Measurements from ENCODE around the gene SAMD9L. TPM values are rescaled to one million over a fixed set of nuclear protein-coding genes. Genes with fewer than 3 reads are reported as not detected.

Gene SAMD9L
- total RNA-seq, 1 experiment from 2014 or later, result not detected

- POLR2A ChIA-PET, result no interaction called here
- Histone ChIP-seq H3K36me3 (ENCODE audit: control insufficient read depth, insufficient read depth, low read length) (no peaks in the 10 kb centered on the region), H3K9me3 (0 out of 2 replicates have a peak, but pooled peaks cover under 1% of the 10 kb centered on the region), H3K27me3 (replicated peaks; ENCODE audit: control insufficient read depth, insufficient read depth, low read length) (no peaks in the 10 kb centered on the region), H3K4me3 (ENCODE audit: low read depth, low read length) (no peak overlapping the region), H3K4me1 (no peaks in the 10 kb centered on the region)
- peaks cover 4% of the 10 kb centered on the region for H3K36me3 Mint-ChIP-seq (ENCODE audit: insufficient read depth, unreplicated experiment)
- CTCF ChIA-PET, result interaction anchor here (1.0 to 2.2 kb wide), 2 partner anchors 50 to 54 kb away, joined by 6 to 12 read pairs; partner anchors contain the start of gene VPS50
- peak in 1 of 2 experiments; percentile 27 for DNase-seq
- peaks cover 3% of the 10 kb centered on the region for H3K9me3 Mint-ChIP-seq (ENCODE audit: unreplicated experiment)
- TF ChIP-seq CTCF (IDR thresholded peaks at IDR 0.05; ENCODE audit: insufficient read depth in 1 of 2, low read depth in 1 of 2, low read length in 1 of 2, severe bottlenecking in 1 of 2, unreplicated experiment in 1 of 2), result peak; percentile 38 to 60
- BruUV-seq (replicated peaks), result no TSS peak
- intact Hi-C loops (cut with micrococcal nuclease; ENCODE audit: unreplicated experiment), result loop anchor here (1.0 to 5.0 kb wide), 6 partner anchors 31 to 373 kb away; partner anchors contain the start of gene VPS50
- no peak overlapping the region for H3K27ac Mint-ChIP-seq (ENCODE audit: unreplicated experiment)
- no peak overlapping the region for H3K4me3 Mint-ChIP-seq (ENCODE audit: unreplicated experiment)
- peaks cover 7% of the 10 kb centered on the region for H3K27me3 Mint-ChIP-seq (ENCODE audit: insufficient read depth, unreplicated experiment)
- no peaks in the 10 kb centered on the region for H3K4me1 Mint-ChIP-seq (ENCODE audit: low read depth, unreplicated experiment)
Observed at GRCh38 chr7:93178213-93178612, 30.0 kb upstream of the SAMD9L start.

- intact Hi-C loops (cut with micrococcal nuclease; ENCODE audit: unreplicated experiment), result loop anchor here (5.0 kb wide), 1 partner anchor 195 kb away; no protein-coding TSS in a partner anchor
- peaks cover 14% of the 10 kb centered on the region for H3K9me3 Mint-ChIP-seq (ENCODE audit: unreplicated experiment)
- TF ChIP-seq CTCF (IDR thresholded peaks at IDR 0.05; ENCODE audit: insufficient read depth in 1 of 2, low read depth in 1 of 2, low read length in 1 of 2, severe bottlenecking in 1 of 2, unreplicated experiment in 1 of 2), result no peak
- Histone ChIP-seq H3K27me3 (replicated peaks; ENCODE audit: control insufficient read depth, insufficient read depth, low read length) (no peaks in the 10 kb centered on the region), H3K9me3 (peaks cover 10% of the 10 kb centered on the region), H3K4me3 (ENCODE audit: low read depth, low read length) (no peak overlapping the region), H3K4me1 (no peaks in the 10 kb centered on the region), H3K36me3 (ENCODE audit: control insufficient read depth, insufficient read depth, low read length) (no peaks in the 10 kb centered on the region)
- ChIA-PET CTCF (no interaction called here), POLR2A (no interaction called here)
- H3K27ac Mint-ChIP-seq (ENCODE audit: unreplicated experiment), result no peak overlapping the region
- no peak for DNase-seq
- H3K4me1 Mint-ChIP-seq (ENCODE audit: low read depth, unreplicated experiment), result no peaks in the 10 kb centered on the region
- no peak overlapping the region for H3K4me3 Mint-ChIP-seq (ENCODE audit: unreplicated experiment)
- peaks cover 7% of the 10 kb centered on the region for H3K27me3 Mint-ChIP-seq (ENCODE audit: insufficient read depth, unreplicated experiment)
- no peaks in the 10 kb centered on the region for H3K36me3 Mint-ChIP-seq (ENCODE audit: insufficient read depth, unreplicated experiment)
- no TSS peak for BruUV-seq (replicated peaks)
Observed at GRCh38 chr7:93176992-93177580, 28.9 kb upstream of the SAMD9L start.

- no peaks in the 10 kb centered on the region for H3K4me1 Mint-ChIP-seq (ENCODE audit: low read depth, unreplicated experiment)
- intact Hi-C loops (cut with micrococcal nuclease; ENCODE audit: unreplicated experiment), result loop anchor here (5.0 kb wide), 1 partner anchor 197 kb away; no protein-coding TSS in a partner anchor
- no peak overlapping the region for H3K4me3 Mint-ChIP-seq (ENCODE audit: unreplicated experiment)
- peaks cover 23% of the 10 kb centered on the region for H3K9me3 Mint-ChIP-seq (ENCODE audit: unreplicated experiment)
- no peak for DNase-seq
- Histone ChIP-seq H3K9me3 (peaks cover 27% of the 10 kb centered on the region), H3K27me3 (replicated peaks; ENCODE audit: control insufficient read depth, insufficient read depth, low read length) (no peaks in the 10 kb centered on the region), H3K4me3 (ENCODE audit: low read depth, low read length) (no peak overlapping the region), H3K4me1 (no peaks in the 10 kb centered on the region), H3K36me3 (ENCODE audit: control insufficient read depth, insufficient read depth, low read length) (no peaks in the 10 kb centered on the region)
- no peak overlapping the region for H3K27ac Mint-ChIP-seq (ENCODE audit: unreplicated experiment)
- TF ChIP-seq CTCF (IDR thresholded peaks at IDR 0.05; ENCODE audit: insufficient read depth in 1 of 2, low read depth in 1 of 2, low read length in 1 of 2, severe bottlenecking in 1 of 2, unreplicated experiment in 1 of 2), result no peak
- H3K27me3 Mint-ChIP-seq (ENCODE audit: insufficient read depth, unreplicated experiment), result peaks cover 7% of the 10 kb centered on the region
- H3K36me3 Mint-ChIP-seq (ENCODE audit: insufficient read depth, unreplicated experiment), result no peaks in the 10 kb centered on the region
- no TSS peak for BruUV-seq (replicated peaks)
- ChIA-PET CTCF (no interaction called here), POLR2A (no interaction called here)
Observed at GRCh38 chr7:93175219-93175618, 27.0 kb upstream of the SAMD9L start.
